CD14-positive monocyte (primary cell): ENCODE results near the gene HNRNPH2. TPM values are rescaled to one million over a fixed set of nuclear protein-coding genes. Genes with fewer than 3 reads are reported as not detected.

Experiments
- DNase-seq, 3 donors: peaks; one replicate each; pipeline ENCODE4 v3.0.0-alpha.2; 2011 to 2022
- H2AFZ ChIP-seq: 2 replicates; pipeline ENCODE4 v1.6.0; 2012; ENCODE audit warnings: mild to moderate bottlenecking, low read depth, low read length, inconsistent platforms; ENCODE audit not compliant: insufficient read depth, poor library complexity, severe bottlenecking
- H3K27ac ChIP-seq, 2 donors: 1 replicate in 1 of 2; 2 replicates in 1 of 2; pipeline ENCODE4 v1.5.1; 2012 to 2013; ENCODE audit warnings: low read length in 2 of 2, control low read depth in 1 of 2, inconsistent platforms in 1 of 2, low read depth in 1 of 2, mild to moderate bottlenecking in 1 of 2
- H3K27me3 ChIP-seq, 2 donors: one replicate each; pipeline versions ENCODE4 v1.6.0 to v1.6.1; 2011 to 2013; ENCODE audit warnings: low read length in 2 of 2; ENCODE audit not compliant: control insufficient read depth in 2 of 2, insufficient read depth in 2 of 2
- H3K36me3 ChIP-seq, 2 donors: replicated peaks in 1 of 2; 1 replicate in 1 of 2; 2 replicates in 1 of 2; pipeline versions ENCODE4 v1.5.1 to v1.6.1; 2012 to 2013; ENCODE audit warnings: low read length in 2 of 2, control low read depth in 1 of 2, inconsistent platforms in 1 of 2, mild to moderate bottlenecking in 1 of 2; ENCODE audit not compliant: insufficient read depth in 2 of 2, control insufficient read depth in 1 of 2
- H3K4me1 ChIP-seq, 2 donors: 1 replicate in 1 of 2; 2 replicates in 1 of 2; pipeline versions ENCODE4 v1.5.1 to v1.6.1; 2012 to 2013; ENCODE audit warnings: low read length in 2 of 2, control low read depth in 1 of 2, inconsistent platforms in 1 of 2, mild to moderate bottlenecking in 1 of 2, moderate library complexity in 1 of 2; ENCODE audit not compliant: insufficient read depth in 2 of 2, control insufficient read depth in 1 of 2
- H3K4me2 ChIP-seq: replicated peaks from 2 replicates; pipeline ENCODE3; 2012; ENCODE audit warnings: low read length, moderate library complexity, mild to moderate bottlenecking; ENCODE audit not compliant: poor library complexity, severe bottlenecking; ENCODE audit errors: extremely low read depth
- H3K4me3 ChIP-seq, 3 experiments: fragments of 200-600 bp in 1 of 3; sonication (generic) in 1 of 3; replicated peaks in 1 of 3; 1 replicate in 2 of 3; 2 replicates in 1 of 3; pipeline ENCODE4 v1.5.1; 2011 to 2013; ENCODE audit warnings: low read length in 3 of 3, mild to moderate bottlenecking in 3 of 3, control low read depth in 2 of 3, low read depth in 2 of 3, inconsistent platforms in 1 of 3, moderate library complexity in 1 of 3
- H3K79me2 ChIP-seq: 2 replicates; pipeline ENCODE4 v1.6.0; 2012; ENCODE audit warnings: mild to moderate bottlenecking, control low read depth, inconsistent platforms, low read length, moderate library complexity; ENCODE audit not compliant: insufficient read depth
- H3K9ac ChIP-seq: 2 replicates; pipeline ENCODE4 v1.6.0; 2017; ENCODE audit warnings: low read length, mild to moderate bottlenecking; ENCODE audit not compliant: insufficient read depth, poor library complexity, severe bottlenecking
- H3K9me3 ChIP-seq, 2 donors: replicated peaks in 1 of 2; 1 replicate in 1 of 2; 2 replicates in 1 of 2; pipeline versions ENCODE4 v1.5.1 to v1.6.1; 2012 to 2013; ENCODE audit warnings: low read length in 2 of 2, control low read depth in 1 of 2; ENCODE audit not compliant: control insufficient read depth in 1 of 2, insufficient read depth in 1 of 2
- H4K20me1 ChIP-seq: 2 replicates; pipeline ENCODE4 v1.6.0; 2012; ENCODE audit warnings: mild to moderate bottlenecking, low read length, control low read depth, moderate library complexity; ENCODE audit not compliant: insufficient read depth
- H3K27ac Mint-ChIP-seq, 7 donors: one replicate each; pipeline ENCODE4 v1.8.0; 2020; ENCODE audit warnings: mild to moderate bottlenecking in 7 of 7, mixed read lengths in 7 of 7, moderate library complexity in 6 of 7, inconsistent platforms in 2 of 7
- H3K27me3 Mint-ChIP-seq, 3 donors: one replicate each; pipeline ENCODE4 v1.8.0; 2021 to 2022; ENCODE audit warnings: low read depth in 3 of 3, mild to moderate bottlenecking in 3 of 3, mixed read lengths in 3 of 3, moderate library complexity in 3 of 3, inconsistent platforms in 1 of 3
- H3K36me3 Mint-ChIP-seq, 2 donors: one replicate each; pipeline ENCODE4 v1.8.0; 2020; ENCODE audit warnings: mixed read lengths in 2 of 2, inconsistent platforms in 1 of 2, mild to moderate bottlenecking in 1 of 2
- H3K4me1 Mint-ChIP-seq: one replicate; pipeline ENCODE4 v1.8.0; 2020; ENCODE audit warnings: mild to moderate bottlenecking, mixed read lengths
- H3K4me3 Mint-ChIP-seq, 2 donors: one replicate each; pipeline ENCODE4 v1.8.0; 2020; ENCODE audit warnings: mild to moderate bottlenecking in 2 of 2, mixed read lengths in 2 of 2, moderate library complexity in 1 of 2
- H3K9me3 Mint-ChIP-seq, 7 donors: one replicate each; pipeline ENCODE4 v1.8.0; 2020 to 2022; ENCODE audit warnings: mixed read lengths in 7 of 7, mild to moderate bottlenecking in 6 of 7, moderate library complexity in 6 of 7, inconsistent platforms in 2 of 7
- CTCF ChIP-seq: fragments of 200-600 bp; IDR thresholded peaks from one replicate; pipeline ENCODE4 v1.8.0; 2022; ENCODE audit warnings: antibody characterized with exemption, mild to moderate bottlenecking
- WGBS: methylation state at CpG from one replicate; pipeline ENCODE4 v1.1.5; 2013; ENCODE audit warnings: missing lambda C conversion rate; ENCODE audit not compliant: insufficient coverage; 5-methylcytosine and 5-hydroxymethylcytosine counted together
- intact Hi-C, 2 donors: fragments of 100-400 bp; cut with micrococcal nuclease; formaldehyde crosslinking; loops; one replicate each; pipeline versions ENCODE4 v1.15.0 to v1.15.1; 2023
- polyA plus RNA-seq, 3 donors: library from polyadenylated mRNA; depleted of rRNA in 1 of 3; unstranded in 2 of 3; stranded (reverse) in 1 of 3; fragments of 300-500 nt in 2 of 3; fragments of >200 nt in 1 of 3; fragmentation: Illumina TruSeq in 2 of 3; gene quantifications; 1 replicate in 2 of 3; 2 replicates in 1 of 3; pipeline ENCODE4 v1.2.3, GENCODE V29; 2012 to 2021

The HNRNPH2 gene
- polyA plus RNA-seq, 3 donors, result 27.7 to 163 (median 118) TPM

GRCh38 chrX:101429934-101430333 is 21.9 kb downstream of the HNRNPH2 start:
- no peak for DNase-seq
- Histone ChIP-seq H3K27me3 (no peaks in the 10 kb centered on the region), H3K9ac (no peak overlapping the region), H2AFZ (no peak overlapping the region), H3K4me2 (no peak overlapping the region), H3K9me3 (no peaks in the 10 kb centered on the region), H4K20me1 (no peaks in the 10 kb centered on the region), H3K36me3 (peaks cover 0 to 14% of the 10 kb centered on the region in 2 donors), H3K79me2 (no peaks in the 10 kb centered on the region), H3K4me3 (no peak overlapping the region), H3K4me1 (no peaks in the 10 kb centered on the region), H3K27ac (no peak overlapping the region)
- no CpG with 5 or more reads among the region's 1 CpG for WGBS
- peaks cover 0 to 8% (median 2%) of the 10 kb centered on the region in 7 donors for H3K9me3 Mint-ChIP-seq
- peaks cover 18% of the 10 kb centered on the region for H3K4me1 Mint-ChIP-seq
- no peak for TF ChIP-seq CTCF
- no peak overlapping the region for H3K27ac Mint-ChIP-seq
- intact Hi-C loops, result no loop called here
- H3K27me3 Mint-ChIP-seq, result peaks cover 0 to 5% (median 0%) of the 10 kb centered on the region in 3 donors
- H3K4me3 Mint-ChIP-seq, result no peak overlapping the region
- H3K36me3 Mint-ChIP-seq, result peaks cover 24 to 30% of the 10 kb centered on the region in 2 donors

GRCh38 chrX:101430457-101431078 is 22.5 kb downstream of the HNRNPH2 start:
- Histone ChIP-seq H3K27ac (no peak overlapping the region), H4K20me1 (no peaks in the 10 kb centered on the region), H3K79me2 (no peaks in the 10 kb centered on the region), H3K4me3 (no peak overlapping the region), H3K27me3 (no peaks in the 10 kb centered on the region), H3K9me3 (no peaks in the 10 kb centered on the region), H2AFZ (no peak overlapping the region), H3K4me2 (no peak overlapping the region), H3K36me3 (peaks cover 0 to 14% of the 10 kb centered on the region in 2 donors), H3K4me1 (no peaks in the 10 kb centered on the region), H3K9ac (no peak overlapping the region)
- Mint-ChIP-seq H3K36me3 (peaks cover 24 to 29% of the 10 kb centered on the region in 2 donors), H3K4me1 (peaks cover 15% of the 10 kb centered on the region), H3K4me3 (no peak overlapping the region), H3K27ac (peak overlapping the region in 1 of 7 donors; percentile 42), H3K9me3 (peaks cover 0 to 11% (median 2%) of the 10 kb centered on the region in 7 donors), H3K27me3 (peaks cover 0 to 7% (median 0%) of the 10 kb centered on the region in 3 donors)
- no peak for DNase-seq
- TF ChIP-seq CTCF, result no peak
- intact Hi-C loops, result no loop called here
- no CpG with 5 or more reads among the region's 2 CpGs for WGBS
